NCI-H446 treated with DMSO at 0.1 percent for 48 hours (cell line): Measurements from ENCODE around the gene DOC2A.
A peak's percentile ranks its signal among the peaks of the same experiment; 100 is the strongest.
"Not testable (repeated sequence)": the region's sequence is repeated elsewhere in the genome, so short reads cannot be mapped to it uniquely, and the experiment has no call there.

ENCODE experiments used
- DNase-seq: peaks from one replicate; lab custom pipeline; 2025; lab: John Stamatoyannopoulos, UW

DOC2A gene

DNA sequence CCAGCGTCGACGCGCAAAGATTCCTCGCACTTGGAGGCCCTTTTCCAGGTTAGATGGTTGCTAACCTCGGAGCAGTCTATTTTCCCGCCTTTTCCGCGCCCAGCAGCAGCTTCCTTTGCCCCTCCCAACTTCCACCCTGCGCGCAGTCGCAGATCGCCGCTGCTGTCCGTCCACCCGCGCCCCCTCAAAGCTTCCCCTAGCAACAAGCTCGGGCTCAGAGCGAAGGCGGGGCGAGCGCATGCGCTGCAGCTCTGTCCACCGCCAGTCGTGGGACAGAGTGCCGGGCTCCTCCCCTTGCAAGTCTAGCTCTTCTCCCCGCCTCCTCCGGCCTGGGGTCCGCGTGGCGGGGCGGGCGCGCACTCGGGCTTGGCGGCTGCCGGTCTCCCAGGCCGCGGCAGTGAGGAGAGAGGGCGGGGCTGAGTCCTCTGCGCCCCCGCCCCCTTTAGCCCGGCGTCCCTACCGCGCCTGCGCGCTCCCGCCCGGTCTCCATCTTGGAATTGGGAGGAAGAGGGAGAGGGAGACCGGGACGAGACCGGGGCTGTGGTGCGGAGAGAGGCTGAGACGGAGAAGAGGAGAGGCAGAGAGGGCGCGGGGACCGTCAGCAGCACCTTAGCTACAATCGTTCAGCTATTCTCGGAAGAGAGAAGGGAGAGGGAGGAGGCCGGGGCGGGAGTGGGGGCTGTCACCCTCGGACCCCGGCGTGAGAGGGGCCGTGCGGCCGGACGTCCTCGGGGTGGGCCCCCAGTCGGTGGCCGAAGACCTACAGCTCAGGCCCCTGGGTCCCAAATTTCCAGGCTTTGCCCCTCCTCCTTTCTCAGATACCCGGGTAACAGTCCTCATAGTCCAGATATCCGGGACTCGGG is 37.2 kb downstream of the DOC2A start, which contains the start of gene TAOK2:
Gene TAOK2, plus strand, starts transcription at position 485 of the 863 bp plus-strand sequence. CDS start 3,905 bp downstream, outside the sequence.
- DNase-seq = peak; percentile 98

DNA sequence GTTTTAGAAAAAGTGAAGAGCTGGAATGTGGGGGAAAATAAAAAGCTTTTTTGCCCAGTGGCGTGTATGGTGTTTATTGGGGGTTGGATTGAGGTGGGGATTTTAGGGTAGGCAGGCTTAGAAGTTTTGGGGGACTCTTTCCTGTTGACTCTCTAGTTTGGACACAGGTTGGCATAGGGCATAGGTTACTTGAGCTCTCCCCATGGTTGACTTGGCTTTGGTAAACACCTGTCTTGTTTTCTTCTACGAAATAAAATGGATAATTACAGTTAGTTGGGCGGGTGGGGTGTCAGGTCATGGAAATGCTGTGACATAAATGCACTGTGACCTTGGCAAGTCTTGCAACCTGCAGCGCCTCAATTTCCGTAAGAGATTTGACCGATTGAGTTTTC is 37.8 kb downstream of the DOC2A start:
- DNase-seq = no peak

DNA sequence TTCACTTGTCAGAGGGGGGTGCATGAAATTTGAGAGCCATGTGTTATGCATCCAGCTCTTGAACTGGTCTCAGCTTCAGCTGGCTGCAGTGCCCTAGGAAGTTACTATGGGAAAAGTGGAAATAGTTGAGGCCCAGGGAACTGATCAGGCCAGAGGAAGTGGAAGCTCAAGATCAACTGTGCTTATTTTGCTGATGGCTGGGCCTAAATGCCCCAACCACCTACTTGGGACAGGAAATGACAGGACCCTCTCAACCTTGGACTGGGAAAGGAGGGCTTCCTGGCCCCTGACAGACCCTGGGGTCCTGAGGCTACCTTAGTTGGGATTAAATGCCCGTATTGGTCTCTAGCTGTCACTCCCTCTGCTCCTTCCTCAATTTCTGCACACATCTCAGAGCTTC is 38.3 kb downstream of the DOC2A start:
- no peak for DNase-seq

DNA sequence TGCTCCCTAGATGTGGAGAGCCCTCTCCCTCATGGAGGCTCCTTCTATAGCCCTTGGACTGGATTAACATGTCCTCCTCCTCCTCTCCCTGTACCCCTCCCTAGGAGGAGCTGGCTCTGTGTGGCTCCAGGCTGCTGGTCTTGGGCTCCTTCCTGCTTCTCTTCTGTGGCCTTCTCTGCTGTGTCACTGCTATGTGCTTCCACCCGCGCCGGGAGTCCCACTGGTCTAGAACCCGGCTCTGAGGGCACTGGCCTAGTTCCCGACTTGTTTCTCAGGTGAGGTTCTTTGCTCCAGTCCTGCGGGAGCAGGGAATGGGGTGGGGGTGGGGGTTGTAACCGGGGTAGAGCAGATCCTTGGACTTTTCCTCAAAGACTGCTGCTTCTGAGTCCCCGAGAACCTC is 39.5 kb downstream of the DOC2A start:
- no peak for DNase-seq

DNA sequence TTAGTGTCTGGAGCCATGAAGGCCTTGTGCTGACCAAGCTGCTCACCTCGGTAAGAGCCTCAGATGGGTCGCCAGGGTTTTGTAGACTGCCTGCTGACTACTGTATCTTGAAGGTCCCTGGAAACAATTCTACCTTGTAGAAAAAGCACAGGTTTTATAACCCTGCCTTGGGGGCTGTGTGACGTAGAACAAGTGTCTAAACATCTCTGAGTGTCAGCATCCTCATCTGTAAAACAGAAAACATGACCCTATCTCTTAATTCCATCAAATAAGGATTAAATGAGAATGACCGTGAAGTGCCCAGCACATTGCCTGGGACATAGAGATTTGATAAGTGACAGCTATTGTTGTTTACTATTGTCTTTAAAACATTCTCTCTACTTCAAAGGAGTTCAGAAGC is 42.6 kb downstream of the DOC2A start:
- DNase-seq = no peak

DNA sequence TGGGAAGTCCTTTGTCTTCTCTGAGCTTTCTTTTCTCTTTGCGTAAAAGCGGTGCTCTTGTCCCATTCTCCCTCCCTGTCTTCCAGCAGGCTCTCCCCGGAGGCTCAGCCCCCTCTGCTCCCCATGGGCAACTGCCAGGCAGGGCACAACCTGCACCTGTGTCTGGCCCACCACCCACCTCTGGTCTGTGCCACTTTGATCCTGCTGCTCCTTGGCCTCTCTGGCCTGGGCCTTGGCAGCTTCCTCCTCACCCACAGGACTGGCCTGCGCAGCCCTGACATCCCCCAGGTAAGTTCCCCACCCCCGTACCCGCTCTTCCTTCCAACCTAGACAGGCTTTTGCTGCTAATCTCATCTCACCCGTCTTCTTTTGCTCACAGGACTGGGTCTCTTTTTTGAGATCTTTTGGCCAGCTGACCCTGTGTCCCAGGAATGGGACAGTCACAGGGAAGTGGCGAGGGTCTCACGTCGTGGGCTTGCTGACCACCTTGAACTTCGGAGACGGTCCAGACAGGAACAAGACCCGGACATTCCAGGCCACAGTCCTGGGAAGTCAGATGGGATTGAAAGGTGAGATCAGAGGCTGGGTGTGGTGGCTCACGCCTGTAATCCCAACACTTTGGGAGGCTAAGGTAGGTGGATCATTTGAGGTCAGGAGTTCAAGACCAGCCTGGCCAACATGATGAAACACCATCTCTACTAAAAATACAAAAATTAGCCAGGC is 47.6 kb downstream of the DOC2A start:
- DNase-seq = no peak

DNA sequence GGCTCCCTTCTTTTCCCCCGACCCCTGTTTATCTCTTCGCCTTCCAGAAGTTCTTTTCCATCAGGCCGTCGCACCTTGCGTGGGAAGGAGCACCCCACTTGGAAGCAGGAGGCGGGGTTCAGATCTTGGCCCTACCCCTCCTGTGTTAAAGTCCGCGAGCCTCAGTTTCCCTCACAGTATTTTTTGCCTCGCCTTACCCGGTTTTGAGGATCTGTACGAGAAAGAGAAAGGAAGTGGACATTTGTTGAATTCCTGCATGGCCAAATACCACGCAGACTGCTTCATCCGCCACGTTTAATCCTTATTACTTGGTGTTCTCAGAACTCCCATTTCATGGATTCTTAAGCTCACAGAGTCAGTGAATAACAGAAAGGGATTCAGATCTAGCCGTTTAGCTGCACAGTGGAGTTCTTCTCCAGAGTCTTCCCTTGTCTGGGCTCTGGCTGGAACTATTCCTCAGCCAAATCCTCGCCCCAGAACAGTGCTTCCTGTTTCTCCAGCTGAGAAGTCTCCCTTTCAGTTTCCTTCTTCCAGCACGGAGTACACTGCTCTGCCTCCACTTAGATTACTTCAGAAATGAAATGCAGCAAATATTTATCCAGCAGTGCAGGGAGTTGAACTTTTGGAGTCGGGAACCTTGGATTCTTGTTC is 48.4 kb downstream of the DOC2A start:
- no peak for DNase-seq

DNA sequence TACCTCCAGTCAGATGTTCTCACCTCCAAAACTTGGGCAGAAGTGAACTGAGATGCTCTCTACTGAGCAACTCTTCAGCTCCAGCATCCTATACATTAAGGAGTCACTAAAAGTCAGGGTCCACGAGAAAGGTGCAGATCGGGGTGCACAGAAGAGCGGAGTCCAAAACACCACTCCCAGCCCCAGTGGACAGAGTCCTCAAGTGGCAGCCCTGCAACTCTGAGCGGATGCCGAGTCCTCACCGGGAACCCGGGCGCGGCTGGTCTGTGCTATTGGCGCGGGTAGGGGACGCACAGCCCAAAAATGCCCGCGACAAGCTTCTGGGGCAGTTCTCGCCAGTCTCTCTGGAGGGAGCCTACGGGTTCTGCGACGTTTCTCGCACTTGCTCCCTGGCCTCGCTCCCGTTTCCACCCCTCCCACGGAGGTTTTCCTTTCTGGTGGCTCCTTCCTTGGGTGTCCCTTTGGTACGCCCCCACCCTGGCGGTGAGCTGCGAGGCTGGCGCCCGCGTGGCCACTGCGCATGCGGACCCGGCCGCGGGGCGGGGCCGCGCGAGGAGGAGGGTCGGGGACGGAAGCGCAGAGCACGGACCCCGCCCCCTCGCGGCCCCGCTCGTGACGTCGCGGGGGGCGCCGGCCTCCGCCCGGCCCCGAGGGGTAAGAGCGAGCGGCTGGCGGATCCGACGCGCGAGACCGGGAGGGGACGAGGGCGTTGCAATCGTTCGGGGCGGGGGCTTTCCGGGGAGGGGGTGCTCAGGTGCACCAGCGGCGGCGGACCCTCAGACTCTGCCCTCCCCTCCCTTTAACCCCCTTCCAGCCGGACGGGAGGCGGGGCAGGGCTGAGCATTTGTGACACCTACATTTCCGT is 49.1 kb downstream of the DOC2A start, which contains the start of gene TMEM219:
Gene TMEM219, plus strand, starts transcription at position 601 of the 865 bp plus-strand sequence. CDS start 1,065 bp downstream, outside the sequence.
- peak; percentile 71 for DNase-seq

DNA sequence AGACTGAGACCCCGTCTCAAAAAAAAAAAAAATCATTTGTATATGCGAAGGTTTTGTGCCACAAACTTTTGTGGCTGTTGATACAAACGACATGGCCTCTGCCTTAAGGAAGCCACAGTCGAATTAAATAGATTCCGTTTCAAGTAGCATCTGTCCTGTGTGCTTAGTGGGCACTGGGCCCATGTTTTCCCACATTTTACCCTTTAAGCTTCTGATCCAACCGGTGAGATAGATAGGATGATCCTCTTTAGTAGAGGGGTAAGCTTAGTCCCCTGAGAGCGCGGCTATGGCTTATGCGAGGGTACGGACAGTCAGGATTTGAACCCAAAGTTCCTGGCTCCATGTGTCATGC is 49.7 kb downstream of the DOC2A start:
- no peak for DNase-seq

DNA sequence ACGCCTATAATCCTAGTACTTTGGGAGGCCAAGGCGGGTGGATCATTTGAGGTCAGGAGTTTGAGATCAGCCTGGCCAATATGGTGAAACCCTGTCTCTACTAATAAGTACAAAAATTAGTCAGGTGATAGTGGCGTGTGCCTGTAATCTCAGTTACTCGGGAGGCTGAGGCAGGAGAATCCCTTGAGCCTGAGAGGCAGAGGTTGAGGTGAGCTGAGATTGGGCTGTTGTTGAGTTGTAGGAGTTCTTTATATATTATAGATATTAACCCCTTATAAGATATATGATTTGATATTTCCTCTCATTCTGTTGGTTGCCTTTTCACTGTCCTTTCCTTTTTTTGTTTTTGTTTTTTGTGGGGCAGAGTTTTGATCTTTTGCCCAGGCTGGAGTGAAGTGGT is 51.0 kb downstream of the DOC2A start:
- DNase-seq = not testable (repeated sequence)

DNA sequence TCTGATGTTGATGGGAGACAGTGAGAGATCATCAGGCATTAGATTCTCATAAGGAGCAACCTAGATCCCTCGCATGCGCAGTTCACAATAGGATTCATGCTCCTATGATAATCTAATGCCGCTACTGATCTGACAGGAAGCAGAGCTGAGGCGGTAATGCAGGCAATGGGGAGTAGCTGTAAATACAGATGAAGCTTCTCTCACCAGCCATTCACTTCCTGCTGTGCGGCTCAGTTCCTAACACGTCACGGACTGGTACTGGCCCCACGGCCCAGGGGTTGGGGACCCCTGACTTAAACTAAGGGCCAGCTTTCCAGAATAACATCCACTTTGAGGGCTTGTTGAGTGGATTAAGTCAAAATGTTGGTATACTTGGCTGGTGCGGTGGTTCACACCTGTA is 51.5 kb downstream of the DOC2A start:
- DNase-seq = no peak

DNA sequence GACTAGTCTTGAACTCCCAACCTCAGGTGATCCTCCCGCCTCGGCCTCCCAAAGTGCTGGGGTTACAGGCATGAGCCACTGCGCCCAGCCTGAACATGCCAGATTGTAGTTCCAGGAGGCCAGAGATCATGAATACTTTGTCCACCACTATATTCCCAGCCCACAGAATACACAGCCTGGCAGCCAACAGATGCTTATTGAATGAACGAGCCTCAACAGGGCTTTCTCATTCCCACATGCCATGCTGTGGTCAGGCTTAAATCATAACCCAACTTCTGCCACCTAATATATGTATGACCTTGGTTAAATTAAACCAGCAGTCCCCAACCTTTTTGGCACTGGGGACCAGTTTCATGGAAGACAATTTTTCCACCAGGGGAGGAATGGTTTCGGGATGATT is 52.1 kb downstream of the DOC2A start:
- no peak for DNase-seq
